Osteoblast (primary cell): ENCODE data around the gene PLCB4. TPM values are rescaled to one million over a fixed set of nuclear protein-coding genes. Genes with fewer than 3 reads are reported as not detected.

Experiments
- DNase-seq: peaks from one replicate; pipeline ENCODE4 v3.0.0; 2011; ENCODE audit warnings: low spot score, mixed read lengths; ENCODE audit not compliant: insufficient read length; ENCODE audit errors: missing footprints
- H2AFZ ChIP-seq: 2 replicates; pipeline ENCODE4 v1.6.0; 2011; ENCODE audit warnings: mild to moderate bottlenecking, low read length
- H3K27ac ChIP-seq: 2 replicates; pipeline ENCODE4 v1.5.1; 2011; ENCODE audit warnings: mild to moderate bottlenecking, low read depth, low read length, moderate library complexity
- H3K27me3 ChIP-seq: 2 replicates; pipeline ENCODE4 v1.6.0; 2012; ENCODE audit warnings: mild to moderate bottlenecking, control low read depth, inconsistent platforms, low read length, moderate library complexity; ENCODE audit not compliant: insufficient read depth
- H3K36me3 ChIP-seq: 2 replicates; pipeline ENCODE4 v1.5.1; 2011; ENCODE audit warnings: mild to moderate bottlenecking, low read length, control low read depth, moderate library complexity; ENCODE audit not compliant: insufficient read depth
- H3K4me1 ChIP-seq: 2 replicates; pipeline ENCODE4 v1.5.1; 2011; ENCODE audit warnings: mild to moderate bottlenecking, low read length, control low read depth, moderate library complexity; ENCODE audit not compliant: insufficient read depth
- H3K4me2 ChIP-seq: 2 replicates; pipeline ENCODE4 v1.6.0; 2011; ENCODE audit warnings: mild to moderate bottlenecking, low read length; ENCODE audit not compliant: insufficient read depth
- H3K4me3 ChIP-seq: fragments of 200-600 bp; sonication (generic); 3 replicates; pipeline ENCODE4 v1.5.1; 2012; ENCODE audit warnings: mild to moderate bottlenecking, low read length, inconsistent platforms; ENCODE audit not compliant: insufficient read depth
- H3K79me2 ChIP-seq: 2 replicates; pipeline ENCODE4 v1.6.0; 2012; ENCODE audit warnings: mild to moderate bottlenecking, low read length, control low read depth, inconsistent platforms; ENCODE audit not compliant: insufficient read depth
- H3K9me3 ChIP-seq: 2 replicates; pipeline ENCODE4 v1.5.1; 2011; ENCODE audit warnings: low read depth, low read length, control low read depth
- H4K20me1 ChIP-seq: 2 replicates; pipeline ENCODE4 v1.6.0; 2012; ENCODE audit warnings: mild to moderate bottlenecking, low read length, control low read depth; ENCODE audit not compliant: insufficient read depth
- total RNA-seq: library from RNA; depleted of rRNA; stranded (reverse); fragments of >200 nt; gene quantifications from 2 replicates; pipeline ENCODE4 v1.2.3, GENCODE V29; 2012
- TF ChIP-seq, protein P1 (sequence below): IDR thresholded peaks from 2 replicates; pipeline ENCODE4 v1.5.1; 2011; ENCODE audit warnings: mild to moderate bottlenecking, low read depth, low read length, moderate library complexity; ENCODE audit errors: extremely low read depth

The PLCB4 gene
- total RNA-seq, 1 donor: 13.0 TPM

GRCh38 chr20:9413001-9413400 lies 344.1 kb downstream of the PLCB4 start:
- H3K36me3 ChIP-seq: peaks cover 6% of the 10 kb centered on the region
- no peaks in the 10 kb centered on the region for H3K9me3 ChIP-seq
- TF ChIP-seq, protein P1, sequence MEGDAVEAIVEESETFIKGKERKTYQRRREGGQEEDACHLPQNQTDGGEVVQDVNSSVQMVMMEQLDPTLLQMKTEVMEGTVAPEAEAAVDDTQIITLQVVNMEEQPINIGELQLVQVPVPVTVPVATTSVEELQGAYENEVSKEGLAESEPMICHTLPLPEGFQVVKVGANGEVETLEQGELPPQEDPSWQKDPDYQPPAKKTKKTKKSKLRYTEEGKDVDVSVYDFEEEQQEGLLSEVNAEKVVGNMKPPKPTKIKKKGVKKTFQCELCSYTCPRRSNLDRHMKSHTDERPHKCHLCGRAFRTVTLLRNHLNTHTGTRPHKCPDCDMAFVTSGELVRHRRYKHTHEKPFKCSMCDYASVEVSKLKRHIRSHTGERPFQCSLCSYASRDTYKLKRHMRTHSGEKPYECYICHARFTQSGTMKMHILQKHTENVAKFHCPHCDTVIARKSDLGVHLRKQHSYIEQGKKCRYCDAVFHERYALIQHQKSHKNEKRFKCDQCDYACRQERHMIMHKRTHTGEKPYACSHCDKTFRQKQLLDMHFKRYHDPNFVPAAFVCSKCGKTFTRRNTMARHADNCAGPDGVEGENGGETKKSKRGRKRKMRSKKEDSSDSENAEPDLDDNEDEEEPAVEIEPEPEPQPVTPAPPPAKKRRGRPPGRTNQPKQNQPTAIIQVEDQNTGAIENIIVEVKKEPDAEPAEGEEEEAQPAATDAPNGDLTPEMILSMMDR: no peak
- no peaks in the 10 kb centered on the region for H4K20me1 ChIP-seq
- H3K4me2 ChIP-seq: no peak overlapping the region
- peaks cover 26% of the 10 kb centered on the region for H3K4me1 ChIP-seq
- H3K27me3 ChIP-seq: no peaks in the 10 kb centered on the region
- H3K4me3 ChIP-seq: no peak overlapping the region
- H2AFZ ChIP-seq: no peak overlapping the region
- no peak for DNase-seq
- H3K27ac ChIP-seq: no peak overlapping the region
- H3K79me2 ChIP-seq: no peaks in the 10 kb centered on the region

GRCh38 chr20:9415426-9415825 lies 346.5 kb downstream of the PLCB4 start:
- Histone ChIP-seq H2AFZ (no peak overlapping the region), H3K79me2 (no peaks in the 10 kb centered on the region), H3K27ac (no peak overlapping the region), H4K20me1 (no peaks in the 10 kb centered on the region), H3K4me3 (no peak overlapping the region), H3K4me1 (peaks cover 1% of the 10 kb centered on the region), H3K9me3 (no peaks in the 10 kb centered on the region), H3K36me3 (peaks cover 12% of the 10 kb centered on the region), H3K27me3 (no peaks in the 10 kb centered on the region), H3K4me2 (no peak overlapping the region)
- DNase-seq: no peak
- TF ChIP-seq, protein P1: no peak

GRCh38 chr20:9416421-9416820 lies 347.5 kb downstream of the PLCB4 start:
- TF ChIP-seq, protein P1: no peak
- H3K4me1 ChIP-seq: no peaks in the 10 kb centered on the region
- no peak for DNase-seq
- H3K4me2 ChIP-seq: no peak overlapping the region
- no peaks in the 10 kb centered on the region for H3K9me3 ChIP-seq
- H3K79me2 ChIP-seq: no peaks in the 10 kb centered on the region
- no peaks in the 10 kb centered on the region for H3K27me3 ChIP-seq
- no peaks in the 10 kb centered on the region for H4K20me1 ChIP-seq
- H3K36me3 ChIP-seq: peaks cover 14% of the 10 kb centered on the region
- no peak overlapping the region for H2AFZ ChIP-seq
- H3K4me3 ChIP-seq: no peak overlapping the region
- H3K27ac ChIP-seq: no peak overlapping the region

DNA sequence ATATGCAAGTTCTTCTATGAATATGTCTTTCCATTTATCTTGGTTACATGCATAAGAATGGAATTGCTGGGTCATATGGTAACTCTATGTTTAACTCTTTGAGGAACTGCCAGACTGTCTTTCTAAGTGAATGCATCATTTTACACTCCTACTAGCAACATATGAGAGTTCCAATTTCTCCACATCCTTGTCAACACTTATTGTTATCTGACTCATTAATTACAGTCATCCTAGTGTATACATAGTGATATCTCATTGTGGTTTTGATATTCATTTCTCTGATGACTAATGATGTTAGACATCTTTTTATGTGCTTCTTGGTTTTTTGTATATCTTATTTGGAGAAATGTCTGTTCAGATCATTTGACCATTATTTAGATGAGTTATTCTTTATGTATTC lies 348.8 kb downstream of the PLCB4 start:
- no peaks in the 10 kb centered on the region for H3K27me3 ChIP-seq
- no peaks in the 10 kb centered on the region for H3K9me3 ChIP-seq
- H4K20me1 ChIP-seq: no peaks in the 10 kb centered on the region
- H3K36me3 ChIP-seq: peaks cover 15% of the 10 kb centered on the region
- H3K4me2 ChIP-seq: no peak overlapping the region
- H3K4me1 ChIP-seq: peaks cover 11% of the 10 kb centered on the region
- H2AFZ ChIP-seq: no peak overlapping the region
- no peak overlapping the region for H3K4me3 ChIP-seq
- no peak overlapping the region for H3K27ac ChIP-seq
- TF ChIP-seq, protein P1: no peak
- no peak for DNase-seq
- no peaks in the 10 kb centered on the region for H3K79me2 ChIP-seq
